ENCODE data around the gene PMEPA1. TPM values are rescaled to one million over a fixed set of nuclear protein-coding genes. Genes with fewer than 3 reads are reported as not detected.
A peak's percentile ranks its signal among the peaks of the same experiment; 100 is the strongest.

Gene PMEPA1
- polyA plus RNA-seq, 1 experiment: 4.3 TPM

DNA sequence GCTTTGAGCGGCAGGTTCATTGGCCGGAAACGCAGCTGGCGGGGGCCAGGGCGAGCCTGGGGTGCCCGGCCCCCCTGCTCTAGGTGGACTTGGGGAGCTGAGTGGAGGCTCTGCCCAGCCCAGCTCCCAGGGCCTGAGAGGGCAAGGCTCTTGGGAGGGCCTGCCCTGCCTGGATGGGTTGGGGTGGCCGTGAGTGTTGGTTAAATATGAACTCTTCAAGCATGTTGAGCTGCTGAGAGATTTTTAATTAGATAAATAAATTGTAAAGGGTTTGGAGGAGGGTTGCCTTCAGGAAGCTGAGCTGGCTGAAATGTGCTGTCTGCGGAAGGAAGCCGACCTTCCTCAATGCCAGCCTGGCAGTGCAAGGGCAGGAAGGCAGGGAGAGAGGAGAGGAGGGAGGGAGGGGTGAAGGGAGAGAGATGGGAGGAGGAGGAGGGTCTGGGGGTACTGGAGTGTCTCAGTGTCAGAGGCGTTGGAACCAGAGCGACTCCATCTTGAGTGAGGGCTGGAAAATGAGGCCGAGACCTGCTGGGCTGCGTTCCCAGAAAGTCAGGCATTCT, 39.4 kb upstream of the PMEPA1 start:
- ChIA-PET CTCF (no interaction called here), POLR2A (interaction anchor here (1.1 to 1.5 kb wide), 2 partner anchors 40 to 51 kb away, joined by 3 read pairs; partner anchors contain the start of gene PMEPA1)
- H3K27me3 ChIP-seq (ENCODE audit: control insufficient read depth, insufficient read depth, low read length): peaks cover 28% of the 10 kb centered on the region
- H3K9me3 ChIP-seq (ENCODE audit: control insufficient read depth, insufficient read depth, low read length): peaks cover 4% of the 10 kb centered on the region
- H3K4me3 ChIP-seq (ENCODE audit: low read depth, low read length): peak overlapping the region; percentile 54
- no peak overlapping the region for H3K27ac ChIP-seq (ENCODE audit: low read depth, low read length)
- DNase-seq (ENCODE audit: low read depth, low spot score): no peak
- TF ChIP-seq CTCF (IDR thresholded peaks at IDR 0.05; ENCODE audit: low read depth, low read length): no peak

- Histone ChIP-seq H3K27ac (ENCODE audit: low read depth, low read length) (no peak overlapping the region), H3K9me3 (ENCODE audit: control insufficient read depth, insufficient read depth, low read length) (peaks cover 4% of the 10 kb centered on the region), H3K27me3 (ENCODE audit: control insufficient read depth, insufficient read depth, low read length) (peaks cover 26% of the 10 kb centered on the region), H3K4me3 (ENCODE audit: low read depth, low read length) (peak overlapping the region; percentile 54)
- POLR2A ChIA-PET: interaction anchor here (1.1 to 1.5 kb wide), 2 partner anchors 39 to 51 kb away, joined by 3 read pairs; partner anchors contain the start of gene PMEPA1
- TF ChIP-seq CTCF (IDR thresholded peaks at IDR 0.05; ENCODE audit: low read depth, low read length): no peak
- CTCF ChIA-PET: no interaction called here
- DNase-seq (ENCODE audit: low read depth, low spot score): peak; percentile 3
These were observed 38.9 kb upstream of the PMEPA1 start for GRCh38 chr20:57748601-57749130.

- no peak for DNase-seq (ENCODE audit: low read depth, low spot score)
- H3K9me3 ChIP-seq (ENCODE audit: control insufficient read depth, insufficient read depth, low read length): peaks cover 4% of the 10 kb centered on the region
- TF ChIP-seq CTCF (IDR thresholded peaks at IDR 0.05; ENCODE audit: low read depth, low read length): no peak
- ChIA-PET CTCF (no interaction called here), POLR2A (interaction anchor here (1.1 to 1.5 kb wide), 2 partner anchors 39 to 50 kb away, joined by 3 read pairs; partner anchors contain the start of gene PMEPA1)
- H3K27ac ChIP-seq (ENCODE audit: low read depth, low read length): no peak overlapping the region
- H3K27me3 ChIP-seq (ENCODE audit: control insufficient read depth, insufficient read depth, low read length): peaks cover 25% of the 10 kb centered on the region
- no peak overlapping the region for H3K4me3 ChIP-seq (ENCODE audit: low read depth, low read length)
These were observed 38.2 kb upstream of the PMEPA1 start for GRCh38 chr20:57747861-57748481.

DNA sequence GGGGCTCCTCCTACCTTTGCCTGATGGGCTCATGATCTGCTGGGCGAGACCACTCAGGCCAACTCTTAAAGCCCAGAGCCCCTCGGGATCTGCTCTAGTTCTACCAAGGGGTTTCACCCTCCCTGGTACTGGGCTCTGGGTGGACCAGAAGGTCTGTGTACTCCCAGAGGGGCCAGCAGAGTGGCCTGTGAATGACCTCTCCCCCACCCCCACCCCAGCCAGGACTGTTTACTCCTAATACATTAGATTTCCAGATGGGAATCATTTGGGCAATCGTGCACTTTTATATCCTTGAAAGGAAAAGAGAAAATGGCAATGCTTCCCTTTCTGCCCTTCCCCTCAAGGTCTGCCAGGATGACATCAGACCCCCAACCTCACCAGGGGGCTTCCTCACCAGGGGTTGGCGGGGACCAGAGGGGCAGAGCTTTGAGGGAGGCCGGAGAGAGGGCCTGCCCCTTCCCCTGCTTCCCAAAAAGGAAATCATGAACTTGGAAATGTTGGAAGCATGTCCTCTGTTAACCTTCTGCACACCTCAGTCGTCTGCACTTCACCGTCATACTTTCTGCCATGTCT, 37.1 kb upstream of the PMEPA1 start:
- no peak overlapping the region for H3K27ac ChIP-seq (ENCODE audit: low read depth, low read length)
- CTCF ChIA-PET: no interaction called here

More for the DNA sequence above, 37.1 kb upstream of the PMEPA1 start:
- Histone ChIP-seq H3K9me3 (ENCODE audit: control insufficient read depth, insufficient read depth, low read length) (peaks cover 4% of the 10 kb centered on the region), H3K4me3 (ENCODE audit: low read depth, low read length) (no peak overlapping the region), H3K27me3 (ENCODE audit: control insufficient read depth, insufficient read depth, low read length) (peaks cover 26% of the 10 kb centered on the region)
- no peak for TF ChIP-seq CTCF (IDR thresholded peaks at IDR 0.05; ENCODE audit: low read depth, low read length)
- no peak for DNase-seq (ENCODE audit: low read depth, low spot score)
- POLR2A ChIA-PET: no interaction called here
